ENCODE measurements around the gene PARG.

PARG gene

DNA sequence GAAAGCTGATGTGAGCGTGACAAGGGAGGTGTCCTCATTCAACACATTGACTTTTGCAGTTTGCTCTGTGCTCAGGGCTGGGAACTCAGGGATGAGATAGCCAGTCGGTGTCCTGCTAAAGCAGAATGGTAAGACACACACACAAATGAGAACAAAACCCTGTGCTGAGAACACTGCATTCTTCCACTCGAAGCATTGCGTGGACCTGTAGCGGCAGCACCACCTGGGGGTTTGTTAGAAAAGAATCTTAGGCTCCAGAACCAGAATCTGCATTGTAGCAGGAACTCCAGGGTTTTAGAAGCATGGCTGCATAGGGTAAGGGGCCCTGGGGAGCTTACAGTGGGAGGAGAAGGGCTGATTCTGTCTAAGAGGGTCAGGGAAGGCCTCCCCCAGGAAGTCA is 158.2 kb downstream of the PARG start:
- Histone ChIP-seq H3K9ac (ENCODE audit: low read depth, low read length, poor library complexity, severe bottlenecking) (no peak overlapping the region), H3K4me1 (ENCODE audit: insufficient read depth, low read length, poor library complexity, severe bottlenecking) (no peaks in the 10 kb centered on the region), H3K9me2 (replicated peaks; ENCODE audit: low read depth, low read length) (no peaks in the 10 kb centered on the region), H3K79me2 (ENCODE audit: insufficient read depth, low read length) (no peaks in the 10 kb centered on the region), H3K4me3 (ENCODE audit: low read length, poor library complexity, severe bottlenecking) (no peak overlapping the region), H3K36me3 (ENCODE audit: insufficient read depth, low read length) (no peaks in the 10 kb centered on the region), H3K27me3 (ENCODE audit: insufficient read depth, low read length, poor library complexity, severe bottlenecking) (no peaks in the 10 kb centered on the region), H3K9me3 (ENCODE audit: insufficient read depth, low read depth, low read length) (no peaks in the 10 kb centered on the region), H3K4me2 (ENCODE audit: low read depth, low read length, poor library complexity, severe bottlenecking) (no peak overlapping the region), H2AFZ (ENCODE audit: low read length) (no peak overlapping the region), H4K20me1 (ENCODE audit: insufficient read depth, low read length, poor library complexity, severe bottlenecking) (no peaks in the 10 kb centered on the region), H3F3A (ENCODE audit: low read depth) (no peaks in the 10 kb centered on the region)
- TF ChIP-seq EZH2phosphoT487 (IDR thresholded peaks at IDR 0.05; ENCODE audit: borderline replicate concordance) = no peak
- TF ChIP-seq, protein P1, sequence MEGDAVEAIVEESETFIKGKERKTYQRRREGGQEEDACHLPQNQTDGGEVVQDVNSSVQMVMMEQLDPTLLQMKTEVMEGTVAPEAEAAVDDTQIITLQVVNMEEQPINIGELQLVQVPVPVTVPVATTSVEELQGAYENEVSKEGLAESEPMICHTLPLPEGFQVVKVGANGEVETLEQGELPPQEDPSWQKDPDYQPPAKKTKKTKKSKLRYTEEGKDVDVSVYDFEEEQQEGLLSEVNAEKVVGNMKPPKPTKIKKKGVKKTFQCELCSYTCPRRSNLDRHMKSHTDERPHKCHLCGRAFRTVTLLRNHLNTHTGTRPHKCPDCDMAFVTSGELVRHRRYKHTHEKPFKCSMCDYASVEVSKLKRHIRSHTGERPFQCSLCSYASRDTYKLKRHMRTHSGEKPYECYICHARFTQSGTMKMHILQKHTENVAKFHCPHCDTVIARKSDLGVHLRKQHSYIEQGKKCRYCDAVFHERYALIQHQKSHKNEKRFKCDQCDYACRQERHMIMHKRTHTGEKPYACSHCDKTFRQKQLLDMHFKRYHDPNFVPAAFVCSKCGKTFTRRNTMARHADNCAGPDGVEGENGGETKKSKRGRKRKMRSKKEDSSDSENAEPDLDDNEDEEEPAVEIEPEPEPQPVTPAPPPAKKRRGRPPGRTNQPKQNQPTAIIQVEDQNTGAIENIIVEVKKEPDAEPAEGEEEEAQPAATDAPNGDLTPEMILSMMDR (conservative IDR thresholded peaks at IDR 0.05; ENCODE audit: low read length) = 0 out of 2 replicates have a peak, but pooled peaks have one; percentile 9

- H3K4me2 ChIP-seq (ENCODE audit: low read depth, low read length, poor library complexity, severe bottlenecking) = no peak overlapping the region
- H2AFZ ChIP-seq (ENCODE audit: low read length) = no peak overlapping the region
- H3K9ac ChIP-seq (ENCODE audit: low read depth, low read length, poor library complexity, severe bottlenecking) = no peak overlapping the region
- no peaks in the 10 kb centered on the region for H3K27me3 ChIP-seq (ENCODE audit: insufficient read depth, low read length, poor library complexity, severe bottlenecking)
- H3K36me3 ChIP-seq (ENCODE audit: insufficient read depth, low read length) = no peaks in the 10 kb centered on the region
- no peaks in the 10 kb centered on the region for H3K9me2 ChIP-seq (replicated peaks; ENCODE audit: low read depth, low read length)
- H3F3A ChIP-seq (ENCODE audit: low read depth) = no peaks in the 10 kb centered on the region
- H4K20me1 ChIP-seq (ENCODE audit: insufficient read depth, low read length, poor library complexity, severe bottlenecking) = no peaks in the 10 kb centered on the region
- no peaks in the 10 kb centered on the region; the same call in 1 of the 2 replicates for H3K9me3 ChIP-seq (ENCODE audit: insufficient read depth, low read depth, low read length)
- no peaks in the 10 kb centered on the region for H3K79me2 ChIP-seq (ENCODE audit: insufficient read depth, low read length)
- no peaks in the 10 kb centered on the region for H3K4me1 ChIP-seq (ENCODE audit: insufficient read depth, low read length, poor library complexity, severe bottlenecking)
- H3K4me3 ChIP-seq (ENCODE audit: low read length, poor library complexity, severe bottlenecking) = no peak overlapping the region
- TF ChIP-seq, protein P1 (conservative IDR thresholded peaks at IDR 0.05; ENCODE audit: low read length) = no peak
- no peak for TF ChIP-seq EZH2phosphoT487 (IDR thresholded peaks at IDR 0.05; ENCODE audit: borderline replicate concordance)
Observed at GRCh38 chr10:49781247-49781646, 160.6 kb downstream of the PARG start.

- Histone ChIP-seq H3K9me3 (ENCODE audit: insufficient read depth, low read depth, low read length) (no peaks in the 10 kb centered on the region; the same call in 1 of the 2 replicates), H3K4me1 (ENCODE audit: insufficient read depth, low read length, poor library complexity, severe bottlenecking) (no peaks in the 10 kb centered on the region), H3K79me2 (ENCODE audit: insufficient read depth, low read length) (no peaks in the 10 kb centered on the region), H3K9me2 (replicated peaks; ENCODE audit: low read depth, low read length) (no peaks in the 10 kb centered on the region), H3K27me3 (ENCODE audit: insufficient read depth, low read length, poor library complexity, severe bottlenecking) (no peaks in the 10 kb centered on the region), H3F3A (ENCODE audit: low read depth) (no peaks in the 10 kb centered on the region), H3K4me2 (ENCODE audit: low read depth, low read length, poor library complexity, severe bottlenecking) (no peak overlapping the region), H3K36me3 (ENCODE audit: insufficient read depth, low read length) (no peaks in the 10 kb centered on the region), H4K20me1 (ENCODE audit: insufficient read depth, low read length, poor library complexity, severe bottlenecking) (no peaks in the 10 kb centered on the region), H2AFZ (ENCODE audit: low read length) (no peak overlapping the region), H3K4me3 (ENCODE audit: low read length, poor library complexity, severe bottlenecking) (no peak overlapping the region), H3K9ac (ENCODE audit: low read depth, low read length, poor library complexity, severe bottlenecking) (no peak overlapping the region)
- TF ChIP-seq, protein P1 (conservative IDR thresholded peaks at IDR 0.05; ENCODE audit: low read length) = no peak
- TF ChIP-seq EZH2phosphoT487 (IDR thresholded peaks at IDR 0.05; ENCODE audit: borderline replicate concordance) = no peak
Observed at GRCh38 chr10:49778197-49778596, 163.6 kb downstream of the PARG start.

Measured in Loucy (cell line).